Suppressor macrophage treated with lipopolysaccharide for 4 hours (primary cell): ENCODE results near the gene KCNN3.

Experiments
- DNase-seq: peaks from one replicate; pipeline ENCODE4 v3.0.0-alpha.2; 2020

KCNN3 gene

GRCh38 chr1:154725865-154726264 lies 144.2 kb downstream of the KCNN3 start:
- DNase-seq = no peak

DNA sequence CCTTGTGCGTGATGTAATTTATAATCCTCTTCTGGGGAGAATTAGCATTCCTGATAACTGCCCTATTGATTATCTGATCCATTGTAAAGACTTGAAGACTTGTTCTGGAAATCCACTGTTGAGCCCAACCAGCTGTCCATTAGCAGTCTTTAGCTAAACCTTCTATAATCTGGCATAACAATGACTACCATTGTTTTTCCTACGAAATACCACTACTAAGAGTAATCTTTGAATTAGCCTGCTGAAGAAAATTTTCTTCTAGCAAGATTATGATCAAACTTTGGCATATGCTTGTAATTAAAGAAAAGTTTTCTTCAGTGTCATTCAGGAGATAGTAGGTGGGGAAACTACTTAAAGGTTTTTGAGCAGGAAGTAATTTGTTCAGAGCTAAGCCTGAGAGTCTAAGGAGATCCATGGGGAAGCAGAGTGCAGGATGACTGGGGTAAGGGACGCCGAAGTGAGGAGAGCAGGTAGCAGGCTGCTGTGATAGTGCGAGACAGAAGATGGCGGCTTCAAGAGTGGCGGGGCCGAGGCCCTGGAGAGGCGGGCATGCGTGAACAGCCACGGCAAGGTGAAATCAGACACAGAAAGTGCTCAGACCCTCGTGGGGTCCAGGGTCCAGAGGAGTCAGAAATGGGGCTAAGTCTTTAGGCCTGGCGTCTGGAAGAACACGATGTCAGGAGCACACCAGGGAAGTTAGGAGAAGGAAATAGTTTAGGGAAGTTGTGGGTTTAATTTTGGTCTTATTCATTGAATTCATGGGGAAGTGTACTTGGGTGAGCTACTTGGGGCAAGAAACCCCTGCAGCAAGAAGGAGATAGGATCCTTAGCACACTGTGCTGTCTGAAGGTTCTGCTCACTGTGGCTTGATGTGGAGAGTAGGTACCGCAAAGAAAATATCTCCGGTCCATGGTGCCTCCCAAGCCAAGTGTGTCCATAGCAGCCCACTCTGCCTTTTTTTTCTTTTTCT lies 149.5 kb downstream of the KCNN3 start:
- peak; percentile 74 for DNase-seq

DNA sequence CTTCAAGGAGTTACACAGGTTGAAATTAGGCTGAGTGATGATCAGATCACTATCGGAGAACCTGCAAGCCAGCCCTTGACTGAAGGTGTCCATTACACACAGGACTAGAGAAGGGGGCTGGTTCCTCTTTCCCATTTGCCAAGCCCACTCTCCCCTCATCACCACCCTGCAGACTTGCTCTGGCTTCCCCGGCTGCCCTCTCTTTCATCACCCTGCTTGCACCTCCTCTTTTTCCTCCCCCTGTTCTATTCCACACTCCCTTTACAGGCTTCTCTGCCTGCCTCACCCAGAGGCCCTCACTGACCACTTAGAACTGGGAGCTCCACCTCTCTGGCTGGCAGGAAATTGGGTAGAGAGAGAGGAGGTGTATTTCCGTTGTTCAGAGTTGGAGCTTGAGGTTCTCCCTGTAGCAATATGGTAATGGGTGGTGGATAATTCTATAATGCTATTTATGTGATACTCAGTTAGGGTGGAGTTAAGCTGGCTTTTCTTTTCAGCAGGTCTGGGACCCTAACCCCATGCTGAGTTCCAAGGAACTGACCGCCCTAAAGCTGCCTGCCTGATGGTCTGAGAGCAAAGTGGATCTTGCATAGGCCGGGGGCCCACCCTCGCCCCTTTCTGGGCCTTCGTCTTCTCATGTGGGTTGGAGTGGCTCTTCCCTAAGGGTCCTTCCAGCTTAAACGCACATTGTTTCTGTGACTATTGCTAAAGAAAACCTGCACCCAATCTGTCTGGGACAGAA lies 150.3 kb downstream of the KCNN3 start:
- DNase-seq = no peak

DNA sequence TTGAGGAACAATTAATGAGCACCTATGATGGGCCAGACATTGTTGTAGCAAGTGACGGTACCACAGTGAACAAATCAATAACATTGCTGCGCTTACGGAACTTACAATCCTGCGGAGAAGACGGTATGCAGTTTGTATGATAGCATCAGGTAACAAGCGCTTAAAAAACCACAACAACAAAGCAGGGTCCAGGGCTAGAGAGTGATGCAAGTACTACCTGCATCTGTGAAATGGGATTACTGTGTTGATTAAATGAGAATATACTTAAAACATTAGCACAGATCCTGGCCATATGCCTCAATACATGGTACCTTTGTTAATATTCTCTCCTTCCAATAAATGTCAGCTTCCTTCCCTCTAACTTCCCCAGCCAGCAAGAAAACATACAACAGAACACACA lies 151.5 kb downstream of the KCNN3 start:
- DNase-seq = no peak

DNA sequence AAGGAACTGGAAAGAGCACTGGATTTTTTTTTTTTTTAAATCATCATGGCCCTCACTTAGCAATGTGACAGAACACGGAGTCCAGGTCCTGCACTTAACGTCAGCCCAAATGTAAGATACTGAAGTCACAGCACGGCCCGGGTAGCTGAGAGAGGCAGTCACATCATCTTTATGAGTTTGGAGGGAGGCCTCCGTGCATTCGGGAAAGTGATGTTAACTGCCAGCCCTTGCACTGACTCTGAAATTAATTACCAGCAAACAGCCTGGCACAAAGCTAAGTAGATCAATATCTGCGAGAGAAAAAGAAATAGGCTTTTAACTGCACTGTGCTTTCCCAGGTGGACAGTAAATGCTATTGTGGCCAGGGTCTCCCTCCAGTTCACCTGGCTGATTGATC lies 152.6 kb downstream of the KCNN3 start:
- no peak for DNase-seq

DNA sequence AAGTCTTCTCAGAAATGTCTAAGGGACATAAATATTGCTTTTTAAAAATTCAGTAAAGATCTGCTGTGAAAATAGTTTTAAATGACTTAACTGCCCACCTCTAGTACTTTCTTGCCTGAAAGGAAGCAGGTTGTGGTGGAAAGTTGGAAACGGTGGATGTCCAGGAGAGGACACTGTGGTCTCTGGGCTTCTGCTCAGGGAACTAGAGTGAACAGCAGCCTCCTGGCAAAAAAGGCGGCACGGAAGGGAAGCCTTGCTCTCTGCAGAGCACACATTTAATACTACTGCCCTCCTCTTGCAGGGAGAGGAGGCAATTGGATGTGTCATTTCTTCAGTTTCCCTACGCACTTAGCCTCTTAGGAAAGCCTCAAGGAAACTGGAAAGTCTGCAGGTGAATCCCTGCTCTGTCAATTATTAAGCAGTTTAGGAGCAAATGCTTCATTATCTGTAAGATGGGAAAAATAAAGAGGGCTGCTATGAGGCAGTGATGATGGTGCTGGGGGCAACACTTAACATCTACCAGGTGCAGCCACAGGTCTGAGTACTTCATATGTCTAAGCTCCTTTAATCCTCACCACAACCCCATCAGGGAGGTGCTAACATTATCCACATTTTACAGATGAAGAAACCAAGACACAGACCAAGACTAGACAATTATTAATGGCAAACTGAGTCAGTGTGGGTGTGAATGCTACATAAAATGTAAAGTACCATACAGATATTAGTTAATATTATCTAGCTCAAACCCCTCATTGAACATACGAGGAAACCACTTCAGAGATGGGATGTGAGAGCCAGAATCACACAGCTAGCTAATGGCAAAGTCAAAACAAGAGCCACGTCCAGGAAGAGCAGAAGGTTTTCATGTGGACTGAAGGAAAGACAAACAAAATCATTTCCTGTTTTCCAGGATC lies 153.2 kb downstream of the KCNN3 start:
- DNase-seq = no peak

DNA sequence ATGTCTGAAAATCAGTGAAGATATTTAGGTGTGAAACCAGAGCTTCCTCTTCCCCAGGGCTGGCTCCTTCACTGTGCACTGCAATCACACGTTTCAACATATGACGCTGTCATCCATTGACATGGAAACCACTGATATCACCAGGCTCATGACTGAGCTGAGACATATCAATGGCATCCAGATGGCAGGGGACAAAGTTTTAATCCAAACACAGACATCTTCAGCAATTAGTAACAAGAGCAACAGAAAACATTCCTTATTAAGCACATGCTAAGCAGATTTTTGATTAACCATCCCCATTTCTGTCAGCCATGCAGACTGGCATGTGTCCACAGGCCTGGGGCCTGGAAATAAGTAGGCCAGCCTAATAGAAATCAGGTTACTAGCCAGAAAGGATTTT lies 154.1 kb downstream of the KCNN3 start:
- DNase-seq = peak; percentile 91

GRCh38 chr1:154715385-154715784 lies 154.7 kb downstream of the KCNN3 start:
- DNase-seq = no peak

DNA sequence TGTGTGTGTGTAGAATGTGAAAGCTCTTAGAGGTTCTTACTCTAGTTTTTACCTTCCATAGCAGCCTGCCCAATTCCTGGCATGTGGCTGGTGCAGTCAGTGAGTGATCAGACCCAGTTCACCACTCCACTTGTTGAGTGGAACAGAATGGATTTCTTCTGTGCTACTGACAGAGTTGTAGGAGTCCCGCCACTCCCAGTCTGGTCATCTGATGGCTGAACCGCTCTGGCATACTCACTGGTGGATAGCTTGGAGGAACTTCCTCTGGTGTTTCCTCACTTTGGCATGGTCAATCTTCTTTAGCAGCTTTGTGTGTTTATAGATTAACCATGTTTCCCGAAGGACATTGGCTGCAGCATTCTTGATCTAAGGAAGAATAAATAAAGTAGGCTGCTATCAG lies 155.4 kb downstream of the KCNN3 start:
- peak; percentile 82 for DNase-seq

DNA sequence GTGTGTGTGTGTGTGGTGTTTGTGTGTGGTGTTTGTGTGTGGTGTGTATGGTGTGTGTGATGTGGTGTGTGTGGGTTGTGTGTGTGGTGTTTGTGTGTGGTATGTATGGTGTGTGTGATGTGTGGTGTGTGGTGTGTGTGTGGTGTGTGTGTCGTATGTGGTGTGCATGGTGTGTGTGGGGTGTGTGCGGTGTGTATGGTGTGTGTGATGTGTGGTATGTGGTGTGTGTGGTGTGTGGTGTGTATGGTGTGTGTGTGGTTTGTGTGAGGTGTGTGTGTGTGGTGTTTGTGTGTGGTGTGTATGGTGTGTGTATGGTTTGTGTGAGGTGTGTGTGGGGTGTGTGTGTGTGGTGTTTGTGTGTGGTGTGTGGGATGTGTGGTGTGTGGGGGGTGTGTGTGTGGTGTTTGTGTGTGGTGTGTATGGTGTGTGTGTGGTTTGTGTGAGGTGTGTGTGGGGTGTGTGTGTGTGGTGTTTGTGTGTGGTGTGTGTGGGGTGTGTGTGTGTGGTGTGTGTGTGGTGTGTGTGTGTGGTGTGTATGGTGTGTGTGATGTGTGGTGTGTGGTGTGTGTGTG lies 155.9 kb downstream of the KCNN3 start:
- DNase-seq = no peak

GRCh38 chr1:154713005-154713404 lies 157.1 kb downstream of the KCNN3 start:
- no peak for DNase-seq

DNA sequence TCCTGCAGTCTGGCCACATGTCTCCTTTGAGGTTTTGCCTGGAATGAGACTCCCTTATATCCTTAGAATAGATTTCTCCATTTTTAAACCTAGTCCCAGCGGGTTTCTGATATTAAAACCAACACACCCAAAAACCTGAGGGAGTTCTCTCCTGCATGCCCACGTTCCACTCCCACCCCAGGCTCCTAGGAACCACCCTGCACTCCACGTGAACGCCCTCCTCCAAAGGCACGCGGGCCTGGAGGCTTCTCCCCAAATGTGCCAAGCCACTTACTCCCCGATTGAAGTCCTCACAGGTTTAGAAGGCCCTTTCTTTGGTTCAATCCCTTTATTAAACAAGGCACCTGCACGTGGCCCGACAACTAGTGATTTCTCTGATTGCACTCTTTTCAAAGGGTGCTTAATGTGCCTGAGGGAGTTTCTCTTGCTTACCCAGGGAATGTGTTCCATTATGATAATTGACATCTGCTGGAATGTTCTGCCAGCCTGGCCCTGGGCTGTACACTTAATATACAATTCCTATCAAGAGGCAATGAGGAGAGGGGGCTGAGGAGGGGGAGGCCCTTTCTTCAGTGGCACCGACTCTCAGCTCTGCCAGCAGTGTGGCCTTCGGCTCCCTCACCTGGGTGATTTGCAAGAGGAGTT lies 157.8 kb downstream of the KCNN3 start:
- DNase-seq = no peak

DNA sequence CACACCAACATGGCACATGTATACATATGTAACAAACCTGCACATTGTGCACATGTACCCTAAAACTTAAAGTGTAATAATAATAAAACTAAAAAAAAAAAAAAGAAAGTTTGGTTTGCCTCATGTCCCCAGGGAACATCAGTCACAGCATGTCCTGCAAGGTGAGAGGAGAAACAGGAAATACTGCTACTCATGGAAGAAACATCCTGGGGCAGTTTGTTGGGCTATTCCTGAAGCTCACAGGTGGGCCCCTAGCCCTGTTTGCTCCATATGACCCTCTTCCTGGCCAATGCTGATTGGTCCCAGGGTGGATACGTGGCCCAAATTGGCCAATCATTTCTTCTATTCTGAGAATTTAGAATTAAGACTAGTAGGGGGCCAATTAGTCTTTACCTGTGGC lies 158.7 kb downstream of the KCNN3 start:
- no peak for DNase-seq

- DNase-seq = no peak
Measured at GRCh38 chr1:154710106-154710505, 160.0 kb downstream of the KCNN3 start.

GRCh38 chr1:154707901-154708463 lies 162.1 kb downstream of the KCNN3 start:
- DNase-seq = no peak

DNA sequence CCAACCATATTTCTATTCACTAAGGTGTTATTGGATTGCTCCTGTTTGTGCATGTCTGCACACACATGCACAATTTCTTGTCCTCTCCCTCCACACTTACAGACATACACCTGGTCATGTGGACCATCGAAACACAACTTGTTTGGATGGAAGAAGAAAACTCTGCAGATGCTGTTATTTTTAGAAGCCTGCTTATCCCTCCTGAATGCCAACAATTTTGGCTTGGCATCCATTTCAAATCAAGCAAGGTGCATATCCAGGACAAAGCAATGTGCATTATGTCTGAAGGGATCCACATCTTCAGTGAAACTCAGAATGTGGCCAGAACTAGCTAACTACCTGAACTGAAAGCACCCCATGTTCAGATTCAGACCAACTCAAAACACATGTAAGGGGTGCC lies 163.2 kb downstream of the KCNN3 start:
- DNase-seq = no peak

- no peak for DNase-seq
Measured at GRCh38 chr1:154705544-154705943, 164.5 kb downstream of the KCNN3 start.

DNA sequence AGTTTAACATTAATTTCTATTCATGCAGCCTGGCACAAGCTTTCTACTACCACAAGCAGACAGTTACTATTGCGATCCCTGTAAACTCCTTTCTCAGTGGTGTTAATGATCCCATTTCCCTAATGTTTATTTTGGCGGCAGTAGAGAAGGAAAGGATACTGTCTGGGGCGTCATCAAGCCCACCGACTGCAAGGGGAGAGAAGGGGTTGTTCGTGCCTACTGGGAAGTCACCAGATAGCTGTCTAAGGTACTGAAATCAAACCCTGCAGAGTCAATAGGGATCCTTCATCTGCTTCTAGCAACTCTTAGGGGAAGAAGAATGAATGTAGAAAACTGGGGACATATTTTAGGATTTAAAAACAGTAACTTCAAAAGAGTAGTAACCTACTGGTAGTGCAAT lies 166.9 kb downstream of the KCNN3 start:
- no peak for DNase-seq

- no peak for DNase-seq
Measured at GRCh38 chr1:154698320-154699096, 171.6 kb downstream of the KCNN3 start.

- no peak for DNase-seq
Measured at GRCh38 chr1:154697710-154698109, 172.4 kb downstream of the KCNN3 start.

DNA sequence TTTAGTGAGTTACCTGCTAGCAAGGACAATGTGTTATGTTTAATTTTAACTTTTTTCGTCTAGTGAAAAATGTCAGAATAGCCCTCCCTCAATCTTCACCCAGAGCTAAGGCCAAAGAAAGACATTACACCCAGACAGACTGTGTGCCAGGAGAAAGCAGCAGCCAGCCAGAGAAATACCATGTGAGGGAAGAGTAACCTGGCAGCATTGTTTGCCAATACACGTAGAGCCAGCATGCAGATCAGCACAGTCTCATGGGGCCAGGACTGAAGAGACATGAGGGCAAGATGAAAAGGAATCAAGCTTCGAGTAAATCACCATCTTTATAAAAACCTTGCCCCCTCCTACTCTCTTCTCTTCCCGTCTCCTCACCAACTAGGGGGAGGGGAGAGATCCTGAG lies 173.6 kb downstream of the KCNN3 start:
- no peak for DNase-seq
